Upper lobe of left lung (tissue), 6 donors: ENCODE data around the gene ZKSCAN3. TPM values are rescaled to one million over a fixed set of nuclear protein-coding genes. Genes with fewer than 3 reads are reported as not detected.

Source experiments
- ATAC-seq, 2 donors: fragments of 200-7000 bp; cut with Tn5 transposase; one replicate each; pipeline ENCODE4 v1.9.1; 2022; ENCODE audit warnings: mild to moderate bottlenecking in 2 of 2, moderate library complexity in 2 of 2; ENCODE audit not compliant: low FRiP score in 2 of 2
- DNase-seq, 2 donors: peaks; one replicate each; pipeline ENCODE4 v3.0.0-alpha.2; 2019 to 2020
- H3K27ac ChIP-seq, 4 donors: fragments of 200-600 bp; sonication (generic); one replicate each; pipeline ENCODE4 v1.5.1; 2016 to 2019
- H3K27me3 ChIP-seq, 4 donors: fragments of 200-600 bp; sonication (generic); one replicate each; pipeline ENCODE4 v1.5.1; 2017 to 2019
- H3K36me3 ChIP-seq, 4 donors: fragments of 200-600 bp; sonication (generic); one replicate each; pipeline ENCODE4 v1.5.1; 2016 to 2019
- H3K4me1 ChIP-seq, 4 donors: fragments of 200-600 bp; sonication (generic); one replicate each; pipeline ENCODE4 v1.5.1; 2018 to 2019
- H3K4me3 ChIP-seq, 4 donors: fragments of 200-600 bp; sonication (generic); one replicate each; pipeline ENCODE4 v1.5.1; 2017 to 2019; ENCODE audit warnings: mild to moderate bottlenecking in 2 of 4, moderate library complexity in 1 of 4
- H3K9me3 ChIP-seq, 4 donors: fragments of 200-600 bp; sonication (generic); one replicate each; pipeline ENCODE4 v1.5.1; 2018 to 2019
- EP300 ChIP-seq, 4 donors: sonication (generic); formaldehyde crosslinking; IDR thresholded peaks; one replicate each; pipeline ENCODE4 v1.5.1; 2017; ENCODE audit warnings: antibody characterized with exemption in 4 of 4, control low read depth in 2 of 4
- POLR2A ChIP-seq, 4 donors: fragments of 450-650 bp; IDR thresholded peaks; one replicate each; pipeline ENCODE4 v1.5.1; 2016 to 2017; ENCODE audit warnings: antibody characterized with exemption in 4 of 4, mild to moderate bottlenecking in 2 of 4
- POLR2AphosphoS5 ChIP-seq, 2 donors: sonication (generic); formaldehyde crosslinking; IDR thresholded peaks; one replicate each; pipeline ENCODE4 v1.5.1; 2017; ENCODE audit warnings: antibody characterized with exemption in 2 of 2
- WGBS, 2 donors: methylation state at CpG; one replicate each; pipeline ENCODE4 v1.1.5; 2017 to 2018; 5-methylcytosine and 5-hydroxymethylcytosine counted together
- small RNA-seq, 4 donors: library from RNA; depleted of rRNA; stranded (forward); fragments of <200 nt; gene quantifications; one replicate each; pipeline ENCODE3, GENCODE V24; 2016
- total RNA-seq, 6 donors: library from RNA; depleted of rRNA in 4 of 6; stranded (reverse); fragments of >200 nt in 4 of 6; gene quantifications; one replicate each; pipeline versions ENCODE4 v1.1.0 to v1.2.1, GENCODE V29; 2016 to 2021
- TF ChIP-seq, protein P1 (sequence below), 6 experiments: fragments of 450-650 bp in 4 of 6; fragments of 200-600 bp in 2 of 6; sonication (generic) in 2 of 6; IDR thresholded peaks; one replicate each; pipeline ENCODE4 v1.5.1; 2016 to 2019; ENCODE audit warnings: antibody characterized with exemption in 6 of 6
- donor health status: DM: no; HTN: no; CAD: no; lungs with moderate emphysema.
- donor health status: DM: no; HTN: yes; CAD: no; lungs with severe emphysema.

The ZKSCAN3 gene
- total RNA-seq, 6 donors from 2014 or later: 2.6 to 10.5 (median 5.6) TPM

DNA sequence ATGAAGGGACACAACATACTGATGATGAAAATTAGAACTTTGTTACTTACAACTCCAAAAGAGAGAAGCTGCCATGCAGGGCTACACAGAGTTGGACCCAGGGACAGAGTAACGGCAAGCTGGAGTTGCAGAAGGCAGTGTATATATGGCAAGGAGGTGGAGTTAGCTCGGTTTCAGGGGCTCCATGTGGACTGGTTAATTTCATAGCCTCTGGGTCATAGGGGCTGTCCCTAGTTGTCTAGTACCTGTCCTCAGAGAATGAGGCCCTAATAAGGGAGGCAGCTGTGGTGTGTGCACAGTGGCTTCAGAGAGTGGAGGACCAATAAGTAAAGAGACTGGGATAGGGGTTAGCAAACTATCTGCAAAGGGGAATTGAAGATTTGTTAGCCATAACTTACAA lies 57.7 kb downstream of the ZKSCAN3 start:
- 63% methylated on average over 2 of the region's 2 CpGs for WGBS, 2 donors
- ATAC-seq: no peak
- TF ChIP-seq, protein P1, sequence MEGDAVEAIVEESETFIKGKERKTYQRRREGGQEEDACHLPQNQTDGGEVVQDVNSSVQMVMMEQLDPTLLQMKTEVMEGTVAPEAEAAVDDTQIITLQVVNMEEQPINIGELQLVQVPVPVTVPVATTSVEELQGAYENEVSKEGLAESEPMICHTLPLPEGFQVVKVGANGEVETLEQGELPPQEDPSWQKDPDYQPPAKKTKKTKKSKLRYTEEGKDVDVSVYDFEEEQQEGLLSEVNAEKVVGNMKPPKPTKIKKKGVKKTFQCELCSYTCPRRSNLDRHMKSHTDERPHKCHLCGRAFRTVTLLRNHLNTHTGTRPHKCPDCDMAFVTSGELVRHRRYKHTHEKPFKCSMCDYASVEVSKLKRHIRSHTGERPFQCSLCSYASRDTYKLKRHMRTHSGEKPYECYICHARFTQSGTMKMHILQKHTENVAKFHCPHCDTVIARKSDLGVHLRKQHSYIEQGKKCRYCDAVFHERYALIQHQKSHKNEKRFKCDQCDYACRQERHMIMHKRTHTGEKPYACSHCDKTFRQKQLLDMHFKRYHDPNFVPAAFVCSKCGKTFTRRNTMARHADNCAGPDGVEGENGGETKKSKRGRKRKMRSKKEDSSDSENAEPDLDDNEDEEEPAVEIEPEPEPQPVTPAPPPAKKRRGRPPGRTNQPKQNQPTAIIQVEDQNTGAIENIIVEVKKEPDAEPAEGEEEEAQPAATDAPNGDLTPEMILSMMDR (IDR thresholded peaks at IDR 0.05): no peak
- TF ChIP-seq POLR2AphosphoS5 (IDR thresholded peaks at IDR 0.05): no peak
- TF ChIP-seq EP300 (IDR thresholded peaks at IDR 0.05): no peak
- no peaks in the 10 kb centered on the region for H3K4me1 ChIP-seq
- no peaks in the 10 kb centered on the region for H3K36me3 ChIP-seq
- H3K27ac ChIP-seq: no peak overlapping the region
- H3K27me3 ChIP-seq: no peaks in the 10 kb centered on the region
- DNase-seq: no peak
- H3K9me3 ChIP-seq: no peaks in the 10 kb centered on the region
- no peak overlapping the region for H3K4me3 ChIP-seq

DNA sequence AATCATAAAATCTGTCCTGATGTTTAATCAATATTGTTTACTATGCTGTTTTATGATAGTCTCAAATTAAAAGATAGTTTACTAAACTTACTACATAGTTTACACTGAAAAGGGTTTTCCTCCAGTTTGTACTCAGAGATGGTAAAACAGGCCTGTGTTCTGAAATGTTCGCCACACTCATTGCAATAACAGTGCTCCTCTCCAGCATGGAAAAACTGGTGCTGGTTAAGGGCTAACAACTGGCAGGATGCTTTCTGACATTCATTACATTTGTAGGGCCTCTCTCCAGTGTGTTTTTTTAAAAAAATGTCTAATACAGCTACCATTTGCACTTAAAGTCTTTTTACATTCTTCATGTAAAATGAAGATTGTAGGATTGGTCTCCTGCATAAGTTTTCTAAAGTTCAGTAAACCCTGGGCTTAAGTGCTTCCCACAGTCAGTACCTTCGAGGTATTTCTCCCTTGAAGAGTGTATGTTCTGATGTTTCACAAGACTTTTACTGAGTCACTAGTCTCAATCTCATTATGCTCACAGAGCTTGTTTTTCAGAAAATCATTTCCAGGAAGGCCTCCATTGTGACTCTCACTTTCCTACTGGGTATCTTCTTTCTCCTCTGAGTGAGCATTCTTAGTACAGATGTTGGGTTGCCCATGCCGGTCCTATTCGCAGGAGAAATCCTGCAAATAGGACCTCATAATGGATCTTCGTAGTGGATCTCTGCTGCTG lies 58.5 kb downstream of the ZKSCAN3 start:
- DNase-seq (no peak), ATAC-seq (no peak)
- Histone ChIP-seq H3K27me3 (no peaks in the 10 kb centered on the region), H3K27ac (no peak overlapping the region), H3K9me3 (no peaks in the 10 kb centered on the region), H3K4me3 (no peak overlapping the region), H3K36me3 (no peaks in the 10 kb centered on the region), H3K4me1 (no peaks in the 10 kb centered on the region)
- TF ChIP-seq POLR2A (IDR thresholded peaks at IDR 0.05) (no peak), EP300 (IDR thresholded peaks at IDR 0.05) (no peak), POLR2AphosphoS5 (IDR thresholded peaks at IDR 0.05) (no peak)
- TF ChIP-seq, protein P1 (IDR thresholded peaks at IDR 0.05): no peak
- 83 to 88% methylated on average over 5 of the region's 5 CpGs for WGBS, 2 donors

DNA sequence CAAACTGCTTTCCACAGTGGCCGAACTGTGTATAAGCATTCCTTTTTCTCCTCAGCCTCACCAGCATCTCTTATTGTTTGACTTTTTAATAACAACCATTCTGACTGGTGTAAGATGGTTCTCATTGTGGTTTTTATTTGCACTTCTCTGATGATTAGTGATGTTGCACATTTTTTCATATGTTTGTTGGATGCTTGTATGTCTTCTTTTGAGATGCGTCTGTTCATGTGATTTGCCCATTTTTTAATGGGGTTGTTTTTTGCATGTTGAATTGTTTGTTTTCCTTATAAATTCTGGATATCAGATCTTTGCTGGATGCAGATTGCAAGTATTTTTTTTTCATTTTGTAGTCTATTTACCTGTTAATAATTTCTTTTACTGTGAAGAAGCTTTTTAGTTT lies 61.0 kb downstream of the ZKSCAN3 start:
- 94% methylated on average over 2 of the region's 2 CpGs for WGBS, 2 donors
- TF ChIP-seq, protein P1 (IDR thresholded peaks at IDR 0.05): no peak
- TF ChIP-seq EP300 (IDR thresholded peaks at IDR 0.05) (no peak), POLR2A (IDR thresholded peaks at IDR 0.05) (no peak), POLR2AphosphoS5 (IDR thresholded peaks at IDR 0.05) (no peak)
- Histone ChIP-seq H3K9me3 (no peaks in the 10 kb centered on the region), H3K4me1 (no peaks in the 10 kb centered on the region), H3K27me3 (no peaks in the 10 kb centered on the region), H3K4me3 (no peak overlapping the region), H3K36me3 (no peaks in the 10 kb centered on the region), H3K27ac (no peak overlapping the region)
- no peak for ATAC-seq
- no peak for DNase-seq

DNA sequence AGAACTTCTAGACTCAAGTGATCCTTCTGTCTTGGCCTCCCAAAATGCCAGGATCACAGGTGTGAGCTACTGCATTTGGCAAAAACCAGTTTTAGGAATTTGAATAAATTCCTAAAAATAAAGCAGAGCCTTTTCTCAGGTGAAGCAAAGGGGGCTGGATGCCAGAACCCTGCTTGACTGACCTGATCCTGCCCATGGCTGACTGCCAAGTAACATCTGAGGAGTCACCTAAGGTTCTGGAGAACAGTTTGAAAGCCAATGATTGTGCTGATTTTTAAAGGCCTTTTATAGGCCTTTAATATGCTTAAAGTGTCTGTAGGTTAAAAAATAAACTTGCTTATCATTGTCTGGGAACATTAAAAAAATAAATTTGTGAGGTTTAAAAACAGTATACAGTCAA lies 63.9 kb downstream of the ZKSCAN3 start:
- Histone ChIP-seq H3K4me1 (no peaks in the 10 kb centered on the region), H3K27me3 (no peaks in the 10 kb centered on the region), H3K9me3 (no peaks in the 10 kb centered on the region), H3K4me3 (no peak overlapping the region), H3K36me3 (no peaks in the 10 kb centered on the region), H3K27ac (no peak overlapping the region)
- ATAC-seq: no peak
- TF ChIP-seq EP300 (IDR thresholded peaks at IDR 0.05) (no peak), POLR2A (IDR thresholded peaks at IDR 0.05) (no peak), POLR2AphosphoS5 (IDR thresholded peaks at IDR 0.05) (no peak)
- TF ChIP-seq, protein P1 (IDR thresholded peaks at IDR 0.05): no peak
- no peak for DNase-seq

Small RNA genes within 50 kb of the gene (small RNA-seq; reads per million reads assigned to genes)
- gene AL021997.1 (0 reads per million in 4 donors), gene AL021997.2 (0 reads per million in 4 donors), gene RNU2-45P (0 reads per million in 4 donors)

Other genes with a start within 250 kb of the ZKSCAN3 start
- 10 to 100 TPM in 1 of 6 donors, 1 to 10 TPM in 5; 4.1 to 16.8 (median 5.1) TPM for gene ZSCAN16, start 225.3 kb upstream of the ZKSCAN3 start, total RNA-seq
- 10 to 100 TPM; 11.7 to 24.9 (median 16.8) TPM for gene ZKSCAN8, start 208.1 kb upstream of the ZKSCAN3 start, total RNA-seq
- 10 to 100 TPM in 5 of 6 donors, 1 to 10 TPM in 1; 5.4 to 36.7 (median 12.4) TPM for gene ZSCAN9, start 124.7 kb upstream of the ZKSCAN3 start, total RNA-seq
- 1 to 10 TPM; 3.0 to 9.4 (median 4.7) TPM for gene ZKSCAN4, start 97.7 kb upstream of the ZKSCAN3 start, total RNA-seq
- gene NKAPL, start 90.7 kb upstream of the ZKSCAN3 start, total RNA-seq: 1 to 10 TPM in 2 of 6 donors, under 1 TPM in 4; 0.33 to 1.3 (median 0.70) TPM
- 10 to 100 TPM in 3 of 6 donors, 1 to 10 TPM in 3; 9.1 to 24.1 (median 11.4) TPM for gene ZSCAN26, start 82.8 kb upstream of the ZKSCAN3 start, total RNA-seq
- gene PGBD1, start 68.4 kb upstream of the ZKSCAN3 start, total RNA-seq: 1 to 10 TPM; 3.1 to 8.3 (median 4.1) TPM
- gene ZSCAN31, start 13.8 kb upstream of the ZKSCAN3 start, total RNA-seq: 10 to 100 TPM; 11.5 to 33.5 (median 18.6) TPM
- gene ZSCAN12, start 49.8 kb downstream of the ZKSCAN3 start, total RNA-seq: 10 to 100 TPM in 1 of 6 donors, 1 to 10 TPM in 5; 2.6 to 10.5 (median 5.3) TPM
- 1 to 10 TPM in 4 of 6 donors, under 1 TPM in 2; 0.91 to 6.3 (median 1.6) TPM for gene ZSCAN23, start 93.5 kb downstream of the ZKSCAN3 start, total RNA-seq
- not detected for gene GPX6, start 165.8 kb downstream of the ZKSCAN3 start, total RNA-seq
- gene GPX5, start 175.9 kb downstream of the ZKSCAN3 start, total RNA-seq: not detected